B cell (primary cell): ENCODE measurements around the gene ELFN1.

Experiments used
- CTCF ChIP-seq: fragments of 200-600 bp; IDR thresholded peaks from one replicate; pipeline ENCODE4 v1.8.0; 2022; ENCODE audit warnings: antibody characterized with exemption, mild to moderate bottlenecking
- EZH2 ChIP-seq: IDR thresholded peaks from 2 replicates; pipeline ENCODE4 v1.6.1; 2012; ENCODE audit warnings: borderline replicate concordance, low read depth, mild to moderate bottlenecking, moderate library complexity, low read length; ENCODE audit not compliant: insufficient read depth, poor library complexity, severe bottlenecking

DNA sequence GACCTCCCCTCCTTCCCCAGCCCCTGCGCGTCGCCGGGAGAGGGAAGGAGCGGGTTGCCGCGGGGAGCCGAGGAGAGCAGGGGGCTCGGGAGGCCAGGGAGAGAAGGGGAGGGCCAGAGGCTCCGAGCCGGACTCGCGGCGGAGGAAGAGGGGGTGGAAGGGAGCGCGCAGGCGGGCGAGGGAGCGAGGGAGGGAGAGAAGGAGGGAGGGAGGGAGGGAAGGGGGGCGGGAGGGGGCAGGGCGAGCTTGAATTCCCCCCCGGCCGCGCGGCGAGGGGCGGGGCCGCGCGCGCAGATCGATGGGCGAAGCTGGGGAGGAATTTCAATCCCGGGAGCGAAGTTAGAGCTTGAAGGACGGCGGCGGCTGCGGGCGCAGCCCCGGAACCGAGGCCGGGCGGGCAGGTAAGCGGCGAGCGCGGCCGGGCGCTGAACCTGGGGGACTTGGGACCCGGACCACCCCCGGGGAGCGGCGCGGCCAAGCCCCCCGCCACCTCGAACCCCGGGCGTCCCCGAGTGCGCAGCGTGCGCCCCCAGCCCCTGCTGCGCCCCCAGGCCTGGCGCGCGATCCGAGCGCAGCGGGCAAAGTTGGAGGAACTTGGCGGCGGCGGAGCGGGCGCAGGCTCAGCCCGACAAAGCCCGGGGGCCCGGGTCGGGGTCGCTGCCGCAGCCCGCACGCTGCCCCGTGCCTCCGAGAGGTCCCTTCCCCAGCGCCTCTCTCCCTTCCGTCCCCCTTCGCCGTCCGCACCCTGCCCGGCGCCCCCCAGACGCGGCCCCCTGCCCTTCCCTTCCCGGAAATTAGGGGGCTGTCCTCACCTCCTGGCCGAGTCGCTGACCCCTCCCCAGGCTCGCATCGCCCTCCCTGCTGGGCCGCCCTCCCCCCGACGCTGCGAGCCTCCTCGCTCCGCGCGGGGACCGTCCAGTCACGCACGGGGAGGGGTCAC, at the start of gene ELFN1:
- TF ChIP-seq CTCF (no peak), EZH2 (no peak)
